Endothelial cell of umbilical vein (primary cell): ENCODE measurements around the gene PGLYRP4. TPM values are rescaled to one million over a fixed set of nuclear protein-coding genes. Genes with fewer than 3 reads are reported as not detected.

ENCODE experiments used
- BruUV-seq: library from RNA; stranded (reverse); fragments of 400-500 nt; replicated peaks from 2 replicates; lab custom pipeline; 2021; lab: Mats Ljungman, UMichigan
- CTCF ChIA-PET: fragments of 300-600, 350-600 bp; sonication (Branson Sonifier 250); formaldehyde crosslinking; loops from one replicate; lab custom pipeline; 2021; ENCODE audit warnings: antibody characterized with exemption, inconsistent platforms; lab: Charles Lee
- POLR2A ChIA-PET: fragments of 300-600, 350-600 bp; sonication (Branson Sonifier 250); formaldehyde crosslinking; loops from one replicate; lab custom pipeline; 2021; ENCODE audit warnings: antibody characterized with exemption, inconsistent platforms; lab: Charles Lee
- DNase-seq: peaks from one replicate; pipeline ENCODE4 v3.0.0-alpha.2; 2011; ENCODE audit warnings: low read depth, low spot score
- FAIRE-seq: peaks from 2 replicates; lab custom pipeline; 2011; peaks lifted over from hg19 to GRCh38; lab: Jason Lieb, UNC
- H2AFZ ChIP-seq: 2 replicates; pipeline ENCODE4 v1.6.0; 2012; ENCODE audit warnings: low read depth, low read length, control low read depth, inconsistent platforms
- H3K27ac ChIP-seq: 2 replicates; pipeline ENCODE4 v1.5.1; 2011; ENCODE audit warnings: low read depth, mild to moderate bottlenecking, control low read depth, low read length, moderate library complexity; ENCODE audit not compliant: insufficient read depth
- H3K27me3 ChIP-seq, 2 experiments: 2 replicates each; pipeline versions ENCODE4 v1.6.0 to v1.6.1; 2011; ENCODE audit warnings: low read length in 2 of 2, mixed read lengths in 1 of 2; ENCODE audit not compliant: control insufficient read depth in 2 of 2, insufficient read depth in 2 of 2
- H3K36me3 ChIP-seq, 2 experiments: 2 replicates in 1 of 2; 3 replicates in 1 of 2; pipeline ENCODE4 v1.5.1; 2011; ENCODE audit warnings: low read length in 2 of 2, mild to moderate bottlenecking in 1 of 2, moderate library complexity in 1 of 2; ENCODE audit not compliant: control insufficient read depth in 2 of 2, insufficient read depth in 2 of 2; ENCODE audit errors: extremely low read depth in 1 of 2
- H3K4me1 ChIP-seq: 3 replicates; pipeline ENCODE4 v1.5.1; 2011; ENCODE audit warnings: mild to moderate bottlenecking, low read length; ENCODE audit not compliant: control insufficient read depth, insufficient read depth; ENCODE audit errors: extremely low read depth
- H3K4me2 ChIP-seq: 2 replicates; pipeline ENCODE4 v1.6.1; 2011; ENCODE audit warnings: low read length, control low read depth, mixed read lengths; ENCODE audit not compliant: insufficient read depth
- H3K4me3 ChIP-seq, 3 experiments: fragments of 200-600 bp in 1 of 3; sonication (generic), shearing (Covaris generic) in 1 of 3; replicated peaks in 1 of 3; 2 replicates each; pipeline ENCODE4 v1.5.1; 2011 to 2016; ENCODE audit warnings: control low read depth in 3 of 3, low read length in 3 of 3, mild to moderate bottlenecking in 2 of 3, inconsistent platforms in 1 of 3, low read depth in 1 of 3, moderate library complexity in 1 of 3; ENCODE audit not compliant: insufficient read depth in 1 of 3
- H3K79me2 ChIP-seq: 2 replicates; pipeline ENCODE4 v1.6.0; 2012; ENCODE audit warnings: low read length, inconsistent platforms; ENCODE audit not compliant: control insufficient read depth, insufficient read depth
- H3K9ac ChIP-seq: replicated peaks from 2 replicates; pipeline ENCODE3; 2011; ENCODE audit warnings: low read length, control low read depth; ENCODE audit not compliant: insufficient read depth; ENCODE audit errors: extremely low read depth
- H3K9me1 ChIP-seq: replicated peaks from 3 replicates; pipeline ENCODE4 v1.6.0; 2011; ENCODE audit warnings: mild to moderate bottlenecking, low read length; ENCODE audit not compliant: control insufficient read depth, insufficient read depth; ENCODE audit errors: extremely low read depth
- H3K9me3 ChIP-seq: replicated peaks from 2 replicates; pipeline ENCODE4 v1.5.1; 2012; ENCODE audit warnings: low read length, inconsistent platforms; ENCODE audit not compliant: control insufficient read depth, insufficient read depth
- H4K20me1 ChIP-seq: replicated peaks from 2 replicates; pipeline ENCODE3; 2011; ENCODE audit warnings: mild to moderate bottlenecking, low read length; ENCODE audit not compliant: control insufficient read depth, insufficient read depth; ENCODE audit errors: extremely low read depth
- EZH2 ChIP-seq: IDR thresholded peaks from 2 replicates; pipeline ENCODE4 v1.6.1; 2012; ENCODE audit warnings: borderline replicate concordance, low read depth, mild to moderate bottlenecking, moderate library complexity, low read length, inconsistent platforms; ENCODE audit not compliant: severe bottlenecking
- FOS ChIP-seq: IDR thresholded peaks from 2 replicates; pipeline ENCODE4 v1.6.1; 2011; ENCODE audit warnings: mild to moderate bottlenecking, low read length, moderate library complexity, borderline replicate concordance; ENCODE audit not compliant: insufficient read depth
- GATA2 ChIP-seq: IDR thresholded peaks from 2 replicates; pipeline ENCODE4 v1.7.0; 2011; ENCODE audit warnings: low read depth, mild to moderate bottlenecking, moderate library complexity, mixed read lengths, low read length; ENCODE audit not compliant: insufficient read length, insufficient read depth
- JUN ChIP-seq: IDR thresholded peaks from 2 replicates; pipeline ENCODE4 v1.6.1; 2011; ENCODE audit warnings: borderline replicate concordance, low read depth; ENCODE audit not compliant: insufficient read length, insufficient read depth
- MYC ChIP-seq: IDR thresholded peaks from one replicate; pipeline ENCODE4 v1.6.1; 2011; ENCODE audit warnings: mild to moderate bottlenecking, low read depth, low read length
- POLR2A ChIP-seq: IDR thresholded peaks from 2 replicates; pipeline ENCODE4 v1.6.1; 2012; ENCODE audit warnings: low read depth, mild to moderate bottlenecking, control low read depth, low read length
- POLR2AphosphoS5 ChIP-seq: IDR thresholded peaks from 2 replicates; pipeline ENCODE4 v1.6.1; 2012; ENCODE audit warnings: low read depth, mild to moderate bottlenecking, control low read depth, low read length, moderate library complexity; ENCODE audit not compliant: insufficient read depth
- dilution Hi-C: fragments of 300-500 bp; cut with MboI; formaldehyde crosslinking; loops from one replicate; pipeline ENCODE4 v1.15.0; 2019; ENCODE audit warnings: low sequenced_read_pairs; ENCODE audit not compliant: extremely low pct_ligation_motif_present
- intact Hi-C: fragments of 100-400 bp; cut with micrococcal nuclease; formaldehyde crosslinking; loops from one replicate; pipeline ENCODE4 v1.10.0; 2022
- polyA plus RNA-seq, 4 experiments: library from polyadenylated mRNA; depleted of rRNA in 3 of 4; stranded (reverse) in 3 of 4; unstranded in 1 of 4; fragments of >200 nt; gene quantifications; 2 replicates each; pipeline versions ENCODE4 v1.2.1 to v1.2.3, GENCODE V29; 2011 to 2012; ENCODE audit warnings: missing spikeins in 1 of 4
- total RNA-seq: library from RNA; stranded (reverse); gene quantifications from 2 replicates; pipeline ENCODE4 v1.2.3, GENCODE V29; 2021
- TF ChIP-seq, protein P1 (sequence below), 2 donors: IDR thresholded peaks; 1 replicate in 1 of 2; 2 replicates in 1 of 2; pipeline ENCODE4 v1.5.1; 2011; ENCODE audit warnings: low read length in 2 of 2, mild to moderate bottlenecking in 2 of 2, moderate library complexity in 2 of 2, control low read depth in 1 of 2, inconsistent platforms in 1 of 2, low read depth in 1 of 2; ENCODE audit not compliant: insufficient read depth in 1 of 2; ENCODE audit errors: extremely low read depth in 1 of 2
- TF ChIP-seq, protein P2 (sequence below): IDR thresholded peaks from 2 replicates; pipeline ENCODE4 v1.6.1; 2011; ENCODE audit not compliant: insufficient read depth, insufficient read length

The PGLYRP4 gene
- total and polyA plus RNA-seq, 2 donors (not counting 3 experiments of a cell fraction or from before 2014, with no cell fraction given): not detected

DNA sequence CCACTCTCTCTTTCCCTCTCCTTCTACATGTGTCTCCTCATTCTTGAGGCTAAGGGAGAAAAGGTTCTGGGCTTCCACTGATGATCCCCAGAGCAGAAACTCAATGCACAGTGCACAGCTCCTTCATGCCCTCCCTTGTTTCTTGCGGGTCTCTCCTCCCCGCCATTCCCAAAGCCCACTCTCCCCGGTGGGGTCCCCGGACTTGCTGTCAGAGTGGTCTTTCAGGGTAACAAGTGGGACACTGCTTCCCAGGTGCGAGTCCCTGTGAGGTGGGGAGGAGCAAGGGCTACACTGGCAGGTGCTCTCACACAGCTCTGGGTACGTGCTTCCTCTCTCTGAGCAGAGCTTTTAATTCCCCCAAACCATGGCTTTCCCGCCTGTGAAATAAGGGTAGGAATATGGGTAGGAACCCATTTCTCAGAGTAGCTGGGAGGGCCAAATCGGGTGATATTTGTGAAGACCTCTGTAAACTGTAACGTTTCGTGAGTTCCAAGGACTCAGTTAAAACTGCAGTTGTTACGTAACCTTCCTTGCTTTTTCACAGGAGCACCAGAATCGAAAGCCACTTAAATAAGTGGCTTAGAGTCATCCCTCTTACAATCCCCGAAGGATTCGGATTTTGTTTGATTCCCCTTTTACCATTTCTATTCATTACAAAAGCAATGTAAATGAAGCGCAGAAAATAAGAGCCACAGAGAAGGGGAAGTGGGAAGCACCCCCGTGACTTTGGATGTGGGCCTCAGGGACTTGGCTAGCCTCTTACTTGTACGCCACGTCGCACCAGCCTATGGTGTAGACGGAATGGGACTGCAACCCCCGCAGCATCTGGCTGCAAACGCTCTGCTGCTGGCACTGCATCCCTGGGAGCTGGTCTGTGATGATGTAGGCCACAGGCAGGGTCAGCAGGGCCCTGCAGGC, 42.1 kb downstream of the PGLYRP4 start:
- H3K4me3 ChIP-seq: no peak overlapping the region
- no peak for DNase-seq
- BruUV-seq: no TSS peak
- intact Hi-C loops: no loop called here
- TF ChIP-seq FOS (no peak), JUN (no peak), POLR2AphosphoS5 (no peak), EZH2 (no peak), POLR2A (no peak), GATA2 (no peak), MYC (no peak)
- TF ChIP-seq, protein P1, sequence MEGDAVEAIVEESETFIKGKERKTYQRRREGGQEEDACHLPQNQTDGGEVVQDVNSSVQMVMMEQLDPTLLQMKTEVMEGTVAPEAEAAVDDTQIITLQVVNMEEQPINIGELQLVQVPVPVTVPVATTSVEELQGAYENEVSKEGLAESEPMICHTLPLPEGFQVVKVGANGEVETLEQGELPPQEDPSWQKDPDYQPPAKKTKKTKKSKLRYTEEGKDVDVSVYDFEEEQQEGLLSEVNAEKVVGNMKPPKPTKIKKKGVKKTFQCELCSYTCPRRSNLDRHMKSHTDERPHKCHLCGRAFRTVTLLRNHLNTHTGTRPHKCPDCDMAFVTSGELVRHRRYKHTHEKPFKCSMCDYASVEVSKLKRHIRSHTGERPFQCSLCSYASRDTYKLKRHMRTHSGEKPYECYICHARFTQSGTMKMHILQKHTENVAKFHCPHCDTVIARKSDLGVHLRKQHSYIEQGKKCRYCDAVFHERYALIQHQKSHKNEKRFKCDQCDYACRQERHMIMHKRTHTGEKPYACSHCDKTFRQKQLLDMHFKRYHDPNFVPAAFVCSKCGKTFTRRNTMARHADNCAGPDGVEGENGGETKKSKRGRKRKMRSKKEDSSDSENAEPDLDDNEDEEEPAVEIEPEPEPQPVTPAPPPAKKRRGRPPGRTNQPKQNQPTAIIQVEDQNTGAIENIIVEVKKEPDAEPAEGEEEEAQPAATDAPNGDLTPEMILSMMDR (IDR thresholded peaks at IDR 0.05; ENCODE audit: extremely low read depth in 1 of 2, insufficient read depth in 1 of 2, low read depth in 1 of 2, low read length in 2 of 2): no peak
- TF ChIP-seq, protein P2, sequence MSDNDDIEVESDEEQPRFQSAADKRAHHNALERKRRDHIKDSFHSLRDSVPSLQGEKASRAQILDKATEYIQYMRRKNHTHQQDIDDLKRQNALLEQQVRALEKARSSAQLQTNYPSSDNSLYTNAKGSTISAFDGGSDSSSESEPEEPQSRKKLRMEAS: no peak
- H3K9me1 ChIP-seq: no peaks in the 10 kb centered on the region
- no peak overlapping the region for H2AFZ ChIP-seq
- no peak overlapping the region for H3K27ac ChIP-seq
- H3K4me2 ChIP-seq: no peak overlapping the region
- no peaks in the 10 kb centered on the region for H3K36me3 ChIP-seq
- H3K27me3 ChIP-seq: no peaks in the 10 kb centered on the region
- H3K4me1 ChIP-seq: no peaks in the 10 kb centered on the region
- H3K9ac ChIP-seq: no peak overlapping the region
- ChIA-PET CTCF (no interaction called here), POLR2A (no interaction called here)
- H4K20me1 ChIP-seq: no peaks in the 10 kb centered on the region
- no peak for FAIRE-seq
- H3K79me2 ChIP-seq: no peaks in the 10 kb centered on the region
- dilution Hi-C loops: no loop called here
- H3K9me3 ChIP-seq: no peaks in the 10 kb centered on the region
